Lung (tissue), 12 donors: Measurements from ENCODE around the gene GJD2. TPM values are rescaled to one million over a fixed set of nuclear protein-coding genes. Genes with fewer than 3 reads are reported as not detected.

Experiments
- ATAC-seq: fragments of 200-7000 bp; cut with Tn5 transposase; one replicate; pipeline ENCODE4 v1.9.1; 2020; ENCODE audit warnings: moderate number of reproducible peaks; ENCODE audit not compliant: insufficient read depth, low FRiP score
- DNase-seq, 3 donors: peaks; one replicate each; pipeline ENCODE4 v3.0.0-alpha.2; 2013 to 2017
- H3K27ac ChIP-seq, 2 donors: one replicate each; pipeline ENCODE4 v1.5.1; 2013; ENCODE audit warnings: mild to moderate bottlenecking in 2 of 2, moderate library complexity in 2 of 2, control low read depth in 1 of 2, inconsistent platforms in 1 of 2, low read depth in 1 of 2, low read length in 1 of 2
- H3K27me3 ChIP-seq, 3 donors: one replicate each; pipeline ENCODE4 v1.5.1; 2013; ENCODE audit warnings: low read length in 2 of 3; ENCODE audit not compliant: control insufficient read depth in 3 of 3, insufficient read depth in 3 of 3
- H3K36me3 ChIP-seq, 4 donors: one replicate each; pipeline ENCODE4 v1.5.1; 2013; ENCODE audit warnings: low read length in 4 of 4, mild to moderate bottlenecking in 1 of 4, moderate library complexity in 1 of 4; ENCODE audit not compliant: control insufficient read depth in 4 of 4, insufficient read depth in 4 of 4
- H3K4me1 ChIP-seq, 5 donors: one replicate each; pipeline ENCODE4 v1.5.1; 2013; ENCODE audit warnings: low read length in 5 of 5, mild to moderate bottlenecking in 2 of 5, moderate library complexity in 1 of 5; ENCODE audit not compliant: control insufficient read depth in 5 of 5, insufficient read depth in 5 of 5
- H3K4me3 ChIP-seq: one replicate; pipeline ENCODE4 v1.5.1; 2013; ENCODE audit warnings: mild to moderate bottlenecking, control low read depth, moderate library complexity
- H3K9ac ChIP-seq, 2 donors: one replicate each; pipeline ENCODE4 v1.5.1; 2013; ENCODE audit warnings: low read length in 2 of 2, control low read depth in 1 of 2; ENCODE audit not compliant: insufficient read depth in 1 of 2
- H3K9me3 ChIP-seq, 4 donors: one replicate each; pipeline ENCODE4 v1.5.1; 2013; ENCODE audit warnings: low read length in 3 of 4, mild to moderate bottlenecking in 1 of 4, moderate library complexity in 1 of 4; ENCODE audit not compliant: control insufficient read depth in 4 of 4, insufficient read depth in 3 of 4
- CTCF ChIP-seq: IDR thresholded peaks from 2 replicates; pipeline ENCODE4 v1.5.1; 2012; ENCODE audit warnings: mild to moderate bottlenecking; ENCODE audit errors: control extremely low read depth, extremely low read depth
- WGBS, 2 donors: extraction: QIAGEN DNeasy Blood & Tissue Kit; methylation state at CpG; one replicate each; pipeline ENCODE4 v1.1.7; 2013; 5-methylcytosine and 5-hydroxymethylcytosine counted together
- polyA plus RNA-seq, 2 donors: library from polyadenylated mRNA; stranded (reverse); fragments of 200-250 nt; gene quantifications; one replicate each; pipeline ENCODE4 v1.2.1, GENCODE V29; 2013
- total RNA-seq, 2 donors: library from RNA; depleted of rRNA in 1 of 2; stranded (reverse); fragments of >200 nt in 1 of 2; gene quantifications; one replicate each; pipeline ENCODE4 v1.2.1, GENCODE V29; 2014 to 2021
- donor health status: control.
- donor health status: control.
- donor health status: Bipolar disorder and iron deficiency.
- donor health status: healthy.
- donor health status: DM: yes; HTN: yes; CAD: no.

GJD2 gene
- total and polyA plus RNA-seq, 4 donors, result 0.17 TPM; not detected in 3

GRCh38 chr15:34802371-34802770 is 47.6 kb upstream of the GJD2 start:
- ATAC-seq, result no peak
- H3K4me3 ChIP-seq, result no peak overlapping the region
- 81 to 98% methylated on average over 1 of the region's 1 CpG for WGBS, 2 donors
- no peak for DNase-seq
- no peaks in the 10 kb centered on the region for H3K27me3 ChIP-seq
- H3K4me1 ChIP-seq, result peaks cover 3 to 22% (median 4%) of the 10 kb centered on the region in 5 donors
- H3K27ac ChIP-seq, result no peak overlapping the region
- H3K9ac ChIP-seq, result no peak overlapping the region
- no peaks in the 10 kb centered on the region for H3K36me3 ChIP-seq
- no peak for TF ChIP-seq CTCF
- no peaks in the 10 kb centered on the region for H3K9me3 ChIP-seq

- no peaks in the 10 kb centered on the region for H3K36me3 ChIP-seq
- H3K4me1 ChIP-seq, result peaks cover 3 to 32% (median 4%) of the 10 kb centered on the region in 5 donors
- peak; percentile 81 to 91 (median 87) for DNase-seq
- H3K9ac ChIP-seq, result no peak overlapping the region
- H3K27me3 ChIP-seq, result peaks cover 4 to 6% (median 4%) of the 10 kb centered on the region in 3 donors
- 36 to 48% methylated on average over 16 of the region's 16 CpGs for WGBS, 2 donors
- peak overlapping the region in 1 of 2 donors; percentile 79 for H3K27ac ChIP-seq
- H3K9me3 ChIP-seq, result peaks cover 0 to 4% (median 0%) of the 10 kb centered on the region in 4 donors
- TF ChIP-seq CTCF, result no peak
- no peak overlapping the region for H3K4me3 ChIP-seq
- ATAC-seq, result no peak
These were observed 44.6 kb upstream of the GJD2 start for GRCh38 chr15:34799149-34800101.

- DNase-seq, result peak in 2 of 3 donors; percentile 62 to 64
- peak overlapping the region in 1 of 2 donors; percentile 91 for H3K27ac ChIP-seq
- no peak for ATAC-seq
- H3K9ac ChIP-seq, result no peak overlapping the region
- no peaks in the 10 kb centered on the region for H3K36me3 ChIP-seq
- peaks cover 4 to 19% (median 9%) of the 10 kb centered on the region in 3 donors for H3K27me3 ChIP-seq
- no peak overlapping the region for H3K4me3 ChIP-seq
- TF ChIP-seq CTCF, result no peak
- 43 to 74% methylated on average over 5 of the region's 5 CpGs for WGBS, 2 donors
- peaks cover 3 to 32% (median 4%) of the 10 kb centered on the region in 5 donors for H3K4me1 ChIP-seq
- peaks cover 0 to 5% (median 0%) of the 10 kb centered on the region in 4 donors for H3K9me3 ChIP-seq
These were observed 42.1 kb upstream of the GJD2 start for GRCh38 chr15:34796847-34797435.
